ENCODE results near the gene SETBP1.

SETBP1 gene

GRCh38 chr18:44841752-44842587 lies 161.3 kb downstream of the SETBP1 start:
- Histone ChIP-seq H3K4me2 (ENCODE audit: low read length) (no peak overlapping the region), H3K9ac (ENCODE audit: low read length) (no peak overlapping the region), H3K14ac (ENCODE audit: low read length) (no peak overlapping the region), H3K27ac (ENCODE audit: low read depth, low read length) (no peak overlapping the region), H4K12ac (ENCODE audit: low read depth, low read length) (no peak overlapping the region), H3K23ac (ENCODE audit: low read length) (no peak overlapping the region), H3K27me3 (ENCODE audit: insufficient read depth, low read length) (no peaks in the 10 kb centered on the region), H3K79me2 (ENCODE audit: control insufficient read depth, insufficient read depth, low read length, poor library complexity) (no peaks in the 10 kb centered on the region), H3K9me3 (ENCODE audit: insufficient read depth, low read depth, low read length) (no peaks in the 10 kb centered on the region), H2AK5ac (ENCODE audit: low read length) (no peak overlapping the region), H3K79me1 (ENCODE audit: low read length) (no peaks in the 10 kb centered on the region), H3K36me3 (ENCODE audit: control insufficient read depth in 1 of 2, insufficient read depth in 2 of 2, low read length in 2 of 2) (peaks cover 0 to 3% of the 10 kb centered on the region in 2 experiments), H3K18ac (ENCODE audit: low read length) (no peak overlapping the region), H3K4me1 (ENCODE audit: control insufficient read depth in 1 of 2, insufficient read depth in 2 of 2, low read length in 2 of 2) (peaks cover 0 to 5% of the 10 kb centered on the region in 2 experiments), H3K4ac (ENCODE audit: low read depth, low read length) (no peak overlapping the region), H4K91ac (ENCODE audit: low read depth, low read length) (no peak overlapping the region), H2BK5ac (ENCODE audit: low read depth, low read length, poor library complexity) (no peak overlapping the region), H3K4me3 (ENCODE audit: low read depth, low read length) (no peak overlapping the region), H2BK120ac (ENCODE audit: insufficient read depth, low read length, poor library complexity) (no peak overlapping the region), H2BK12ac (ENCODE audit: low read length) (no peak overlapping the region), H2AFZ (ENCODE audit: insufficient read depth, low read length, poor library complexity) (no peak overlapping the region), H4K8ac (ENCODE audit: low read depth, low read length) (no peak overlapping the region)
- WGBS (ENCODE audit: extremely low coverage, insufficient coverage, insufficient read length), result 100% methylated on average over 1 of the region's 10 CpGs
- no peak for DNase-seq

GRCh38 chr18:44842588-44843412 lies 162.1 kb downstream of the SETBP1 start:
- no peak overlapping the region for H2BK5ac ChIP-seq (ENCODE audit: low read depth, low read length, poor library complexity)
- H2AK5ac ChIP-seq (ENCODE audit: low read length), result no peak overlapping the region
- H2BK12ac ChIP-seq (ENCODE audit: low read length), result no peak overlapping the region
- H3K4ac ChIP-seq (ENCODE audit: low read depth, low read length), result no peak overlapping the region
- no peak overlapping the region for H3K18ac ChIP-seq (ENCODE audit: low read length)
- no peaks in the 10 kb centered on the region for H3K27me3 ChIP-seq (ENCODE audit: insufficient read depth, low read length)
- no peak overlapping the region for H3K9ac ChIP-seq (ENCODE audit: low read length)
- H4K8ac ChIP-seq (ENCODE audit: low read depth, low read length), result no peak overlapping the region
- no peak for DNase-seq
- H3K14ac ChIP-seq (ENCODE audit: low read length), result no peak overlapping the region
- no peak overlapping the region for H3K4me3 ChIP-seq (ENCODE audit: low read depth, low read length)
- H3K4me2 ChIP-seq (ENCODE audit: low read length), result no peak overlapping the region
- H3K23ac ChIP-seq (ENCODE audit: low read length), result no peak overlapping the region
- peaks cover 0 to 4% of the 10 kb centered on the region in 2 experiments for H3K4me1 ChIP-seq (ENCODE audit: control insufficient read depth in 1 of 2, insufficient read depth in 2 of 2, low read length in 2 of 2)
- no peak overlapping the region for H3K27ac ChIP-seq (ENCODE audit: low read depth, low read length)
- H3K79me2 ChIP-seq (ENCODE audit: control insufficient read depth, insufficient read depth, low read length, poor library complexity), result no peaks in the 10 kb centered on the region
- H2BK120ac ChIP-seq (ENCODE audit: insufficient read depth, low read length, poor library complexity), result no peak overlapping the region
- no peak overlapping the region for H4K12ac ChIP-seq (ENCODE audit: low read depth, low read length)
- no peak overlapping the region for H4K91ac ChIP-seq (ENCODE audit: low read depth, low read length)
- no peaks in the 10 kb centered on the region for H3K9me3 ChIP-seq (ENCODE audit: insufficient read depth, low read depth, low read length)
- peaks cover 0 to 3% of the 10 kb centered on the region in 2 experiments for H3K36me3 ChIP-seq (ENCODE audit: control insufficient read depth in 1 of 2, insufficient read depth in 2 of 2, low read length in 2 of 2)
- no peak overlapping the region for H2AFZ ChIP-seq (ENCODE audit: insufficient read depth, low read length, poor library complexity)
- H3K79me1 ChIP-seq (ENCODE audit: low read length), result no peaks in the 10 kb centered on the region
- no CpG with 5 or more reads among the region's 4 CpGs for WGBS (ENCODE audit: extremely low coverage, insufficient coverage, insufficient read length)

GRCh38 chr18:44844486-44844885 lies 163.8 kb downstream of the SETBP1 start:
- no peaks in the 10 kb centered on the region for H3K79me1 ChIP-seq (ENCODE audit: low read length)
- no peak overlapping the region for H2BK120ac ChIP-seq (ENCODE audit: insufficient read depth, low read length, poor library complexity)
- no peaks in the 10 kb centered on the region for H3K9me3 ChIP-seq (ENCODE audit: insufficient read depth, low read depth, low read length)
- H4K8ac ChIP-seq (ENCODE audit: low read depth, low read length), result no peak overlapping the region
- H2BK5ac ChIP-seq (ENCODE audit: low read depth, low read length, poor library complexity), result no peak overlapping the region
- no peak overlapping the region for H3K9ac ChIP-seq (ENCODE audit: low read length)
- H3K18ac ChIP-seq (ENCODE audit: low read length), result no peak overlapping the region
- no peak overlapping the region for H3K4ac ChIP-seq (ENCODE audit: low read depth, low read length)
- H3K4me3 ChIP-seq (ENCODE audit: low read depth, low read length), result no peak overlapping the region
- H4K12ac ChIP-seq (ENCODE audit: low read depth, low read length), result no peak overlapping the region
- peaks cover 0 to 3% of the 10 kb centered on the region in 2 experiments for H3K36me3 ChIP-seq (ENCODE audit: control insufficient read depth in 1 of 2, insufficient read depth in 2 of 2, low read length in 2 of 2)
- H3K27me3 ChIP-seq (ENCODE audit: insufficient read depth, low read length), result no peaks in the 10 kb centered on the region
- H3K79me2 ChIP-seq (ENCODE audit: control insufficient read depth, insufficient read depth, low read length, poor library complexity), result no peaks in the 10 kb centered on the region
- H2BK12ac ChIP-seq (ENCODE audit: low read length), result no peak overlapping the region
- H3K14ac ChIP-seq (ENCODE audit: low read length), result no peak overlapping the region
- peaks cover 0 to 2% of the 10 kb centered on the region in 2 experiments for H3K4me1 ChIP-seq (ENCODE audit: control insufficient read depth in 1 of 2, insufficient read depth in 2 of 2, low read length in 2 of 2)
- no peak overlapping the region for H2AFZ ChIP-seq (ENCODE audit: insufficient read depth, low read length, poor library complexity)
- H4K91ac ChIP-seq (ENCODE audit: low read depth, low read length), result no peak overlapping the region
- no peak overlapping the region for H3K4me2 ChIP-seq (ENCODE audit: low read length)
- WGBS (ENCODE audit: extremely low coverage, insufficient coverage, insufficient read length), result no CpG with 5 or more reads among the region's 5 CpGs
- H2AK5ac ChIP-seq (ENCODE audit: low read length), result no peak overlapping the region
- H3K23ac ChIP-seq (ENCODE audit: low read length), result no peak overlapping the region
- no peak overlapping the region for H3K27ac ChIP-seq (ENCODE audit: low read depth, low read length)
- DNase-seq, result peak; percentile 8 to 52

GRCh38 chr18:44846450-44846849 lies 165.8 kb downstream of the SETBP1 start:
- Histone ChIP-seq H3K4ac (ENCODE audit: low read depth, low read length) (no peak overlapping the region), H2BK5ac (ENCODE audit: low read depth, low read length, poor library complexity) (no peak overlapping the region), H3K27me3 (ENCODE audit: insufficient read depth, low read length) (no peaks in the 10 kb centered on the region), H4K91ac (ENCODE audit: low read depth, low read length) (no peak overlapping the region), H3K36me3 (ENCODE audit: control insufficient read depth in 1 of 2, insufficient read depth in 2 of 2, low read length in 2 of 2) (peaks cover 0 to 3% of the 10 kb centered on the region in 2 experiments), H4K12ac (ENCODE audit: low read depth, low read length) (no peak overlapping the region), H3K79me1 (ENCODE audit: low read length) (no peaks in the 10 kb centered on the region), H3K14ac (ENCODE audit: low read length) (no peak overlapping the region), H2AK5ac (ENCODE audit: low read length) (no peak overlapping the region), H3K79me2 (ENCODE audit: control insufficient read depth, insufficient read depth, low read length, poor library complexity) (no peaks in the 10 kb centered on the region), H3K9me3 (ENCODE audit: insufficient read depth, low read depth, low read length) (no peaks in the 10 kb centered on the region), H3K4me2 (ENCODE audit: low read length) (no peak overlapping the region), H3K4me3 (ENCODE audit: low read depth, low read length) (no peak overlapping the region), H3K27ac (ENCODE audit: low read depth, low read length) (no peak overlapping the region), H2AFZ (ENCODE audit: insufficient read depth, low read length, poor library complexity) (no peak overlapping the region), H3K23ac (ENCODE audit: low read length) (no peak overlapping the region), H3K18ac (ENCODE audit: low read length) (no peak overlapping the region), H2BK120ac (ENCODE audit: insufficient read depth, low read length, poor library complexity) (no peak overlapping the region), H3K4me1 (ENCODE audit: control insufficient read depth in 1 of 2, insufficient read depth in 2 of 2, low read length in 2 of 2) (no peaks in the 10 kb centered on the region), H4K8ac (ENCODE audit: low read depth, low read length) (no peak overlapping the region), H3K9ac (ENCODE audit: low read length) (no peak overlapping the region), H2BK12ac (ENCODE audit: low read length) (no peak overlapping the region)
- DNase-seq, result no peak
